ENCODE data around the gene CABP5.
"Not testable (repeated sequence)": the region's sequence is repeated elsewhere in the genome, so short reads cannot be mapped to it uniquely, and the experiment has no call there.

Gene CABP5

DNA sequence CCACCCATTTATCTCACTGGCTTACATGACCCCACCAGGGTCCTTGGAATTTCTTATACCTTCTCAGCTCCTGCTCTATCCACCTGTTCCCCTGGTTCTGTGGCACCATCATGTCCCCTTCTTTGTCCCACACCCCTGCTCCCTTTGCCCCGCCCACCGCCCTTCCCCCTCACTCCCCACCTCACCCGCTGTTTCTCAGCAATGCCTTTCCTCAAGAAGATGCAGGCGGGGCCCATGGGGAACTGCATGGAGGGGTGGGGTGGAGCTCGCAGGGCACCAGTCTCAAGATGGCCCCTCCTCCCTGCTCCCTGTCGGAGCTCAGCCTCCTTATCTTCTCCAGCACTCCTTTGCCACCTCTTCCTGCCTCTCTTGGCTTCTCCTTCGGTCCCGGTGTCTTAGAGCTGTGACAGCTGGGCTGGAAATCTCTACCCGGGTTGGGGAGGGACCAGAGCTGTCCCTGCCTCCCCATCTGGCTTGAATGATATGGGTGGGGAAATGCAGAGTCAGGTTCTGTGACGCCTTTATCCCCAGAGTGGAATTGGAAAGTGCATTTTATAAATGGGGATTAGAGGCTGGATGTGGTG, at the start of gene CABP5:
Gene CABP5 (minus strand): TSS at position 405 of the 584 bp plus-strand sequence. CDS start 157 bp downstream, at position 248.
- DNase-seq, result peak; percentile 31

DNA sequence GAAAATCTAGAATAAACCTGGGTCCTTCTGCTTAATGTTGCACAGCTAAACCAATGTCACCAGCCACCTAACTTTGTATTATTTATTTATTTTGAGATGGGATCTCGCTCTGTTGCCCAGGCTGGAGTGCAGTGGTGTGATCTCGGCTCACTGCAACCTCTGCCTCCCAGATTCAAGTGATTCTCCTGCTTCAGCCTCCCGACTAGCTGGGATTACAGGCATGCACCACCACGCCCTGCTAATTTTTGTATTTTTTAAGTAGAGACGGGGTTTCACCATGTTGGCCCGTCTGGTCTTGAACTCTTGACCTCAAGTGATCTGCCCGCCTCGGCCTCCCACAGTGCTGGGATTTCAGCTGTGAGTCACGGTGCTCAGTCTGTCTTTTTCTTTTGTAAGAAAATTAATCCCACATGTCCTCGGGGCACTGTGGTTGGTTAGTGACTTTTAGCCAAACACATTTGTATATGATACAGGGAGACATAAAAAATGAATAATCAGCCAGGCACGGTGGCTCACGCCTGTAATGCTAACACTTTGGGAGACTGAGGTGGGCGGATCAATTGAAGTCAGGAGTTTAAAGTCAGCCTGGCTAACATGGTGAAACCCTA, 47.3 kb upstream of the CABP5 start:
- not testable (repeated sequence) for DNase-seq

GRCh38 chr19:48090281-48090802, 46.5 kb upstream of the CABP5 start:
- DNase-seq, result no peak

- not testable (repeated sequence) for DNase-seq
These were observed 45.1 kb upstream of the CABP5 start for GRCh38 chr19:48088991-48089390.

DNA sequence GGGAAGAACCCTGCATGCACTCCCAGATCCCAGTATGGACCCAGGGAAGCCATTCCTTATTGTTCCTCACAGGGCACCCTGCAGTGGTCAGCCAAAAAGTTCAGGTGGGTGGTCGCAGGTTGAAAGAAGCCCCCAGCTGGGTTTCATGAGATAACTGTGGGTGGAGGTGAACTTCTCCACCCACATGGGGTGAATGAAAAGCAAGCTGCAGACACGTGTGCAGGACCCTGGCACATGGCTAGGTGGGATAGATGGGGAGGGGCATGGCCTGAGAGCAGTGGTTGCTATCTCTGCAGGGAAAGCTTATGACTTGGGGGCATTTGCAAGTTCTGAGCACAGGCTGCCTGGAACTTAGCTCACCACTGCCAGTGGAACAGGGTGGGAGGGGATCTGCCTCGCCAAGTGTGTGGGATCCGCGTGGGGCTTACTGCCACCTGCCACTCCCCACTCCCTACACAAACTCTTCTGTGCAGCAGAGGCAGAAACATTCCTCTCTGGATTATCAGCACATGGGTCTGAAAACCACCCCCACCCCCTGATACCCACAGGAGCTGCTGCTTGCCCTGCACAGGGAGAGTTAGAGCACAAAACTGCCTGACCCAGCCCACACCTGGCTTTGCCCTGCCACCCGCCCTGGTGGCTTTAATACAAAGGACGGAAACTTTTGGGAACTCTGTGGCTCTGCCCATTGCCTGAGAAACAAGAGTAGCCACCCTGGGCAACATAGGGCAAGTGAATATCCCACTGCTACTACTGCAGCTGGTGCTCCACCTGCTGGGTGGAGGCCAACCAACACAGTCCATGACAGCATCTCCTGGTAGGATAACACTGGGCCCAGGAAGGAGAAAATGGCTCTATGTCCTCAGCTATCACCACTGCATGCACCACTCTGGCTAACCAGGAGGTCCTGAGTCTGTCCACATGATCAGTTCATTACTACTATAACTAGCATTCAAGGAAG, 42.3 kb upstream of the CABP5 start:
- peak; percentile 24 for DNase-seq

DNA sequence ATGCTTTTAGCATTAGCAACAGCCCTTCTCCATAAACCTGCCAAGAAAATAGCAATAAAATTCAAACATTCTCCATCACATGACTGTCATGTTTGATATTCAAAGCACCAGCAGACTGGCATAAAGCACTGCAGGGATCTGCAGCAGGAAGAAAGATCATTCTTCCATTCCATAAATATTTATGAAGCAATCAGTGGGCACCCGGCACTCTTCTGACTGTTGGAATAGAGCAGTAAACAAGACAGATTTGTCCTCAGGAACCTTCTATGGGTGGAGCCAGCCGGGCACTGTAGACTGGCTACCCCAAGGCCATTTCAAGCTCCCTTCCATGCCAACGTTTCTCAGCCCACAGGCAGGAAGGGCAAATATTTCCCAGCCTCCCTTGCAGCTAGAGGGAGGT, 41.2 kb upstream of the CABP5 start:
- DNase-seq, result no peak

DNA sequence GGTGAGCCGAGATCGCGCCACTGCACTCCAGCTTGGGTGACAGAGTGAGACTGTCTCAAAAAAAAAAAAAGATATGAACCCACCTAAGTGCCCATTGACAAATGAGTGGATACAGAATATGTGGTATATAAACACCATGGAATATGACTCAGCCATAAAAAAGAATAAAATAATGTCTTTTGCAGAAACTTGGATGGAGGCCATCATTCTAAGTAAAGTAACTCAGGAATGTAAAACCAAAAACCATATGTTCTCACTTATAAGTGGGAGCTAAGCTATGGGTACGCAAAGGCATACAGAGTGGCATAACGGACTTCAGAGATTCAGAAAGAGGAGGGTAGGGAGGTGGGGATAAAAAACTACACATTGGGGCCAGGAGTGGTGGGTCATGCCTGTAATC, 37.2 kb upstream of the CABP5 start:
- no peak for DNase-seq

GRCh38 chr19:48070177-48070769, 26.4 kb upstream of the CABP5 start:
- not testable (repeated sequence) for DNase-seq

GRCh38 chr19:48069435-48069834, 25.6 kb upstream of the CABP5 start:
- no peak for DNase-seq

DNA sequence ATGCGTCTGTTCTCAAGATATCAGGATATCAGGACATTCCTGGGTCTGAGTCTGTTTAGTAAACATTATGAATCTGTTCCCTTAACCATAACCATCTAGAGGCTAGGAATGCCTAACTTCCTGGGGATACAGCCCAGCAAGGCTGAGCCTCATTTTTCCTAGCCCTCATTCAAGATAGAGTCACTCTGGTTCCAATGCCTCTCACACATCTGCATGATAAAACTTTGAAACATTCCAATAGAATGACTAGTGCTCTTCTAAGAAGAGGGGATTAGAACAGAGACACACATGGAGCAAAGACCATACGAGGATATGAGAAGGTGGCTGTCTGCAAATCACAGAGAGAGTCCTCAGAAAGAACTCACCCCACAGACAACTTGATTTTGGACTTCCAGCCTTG, 20.6 kb upstream of the CABP5 start:
- no peak for DNase-seq

GRCh38 chr19:48061401-48062344, 17.8 kb upstream of the CABP5 start:
- DNase-seq, result no peak

DNA sequence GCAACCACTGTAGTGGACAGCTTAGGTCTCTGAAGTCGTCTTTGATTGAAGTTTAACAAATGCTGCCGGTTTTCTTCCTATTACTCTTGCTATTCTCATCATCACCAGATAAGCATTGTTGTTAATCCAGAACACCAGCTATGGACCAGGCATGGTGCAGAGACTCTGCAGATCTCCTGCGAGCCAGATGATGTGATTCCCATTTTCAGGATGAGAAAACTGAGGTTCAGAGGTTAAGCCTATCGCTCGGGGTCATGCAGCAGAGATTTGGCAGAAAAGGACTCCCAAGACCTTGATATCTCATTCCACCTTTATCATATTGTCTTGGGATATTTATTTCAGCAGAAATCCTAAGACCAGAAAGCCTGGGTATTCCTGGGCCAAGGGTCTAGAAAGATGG, 16.5 kb upstream of the CABP5 start:
- no peak for DNase-seq

- DNase-seq, result no peak
These were observed 15.5 kb upstream of the CABP5 start for GRCh38 chr19:48059331-48059730.

DNA sequence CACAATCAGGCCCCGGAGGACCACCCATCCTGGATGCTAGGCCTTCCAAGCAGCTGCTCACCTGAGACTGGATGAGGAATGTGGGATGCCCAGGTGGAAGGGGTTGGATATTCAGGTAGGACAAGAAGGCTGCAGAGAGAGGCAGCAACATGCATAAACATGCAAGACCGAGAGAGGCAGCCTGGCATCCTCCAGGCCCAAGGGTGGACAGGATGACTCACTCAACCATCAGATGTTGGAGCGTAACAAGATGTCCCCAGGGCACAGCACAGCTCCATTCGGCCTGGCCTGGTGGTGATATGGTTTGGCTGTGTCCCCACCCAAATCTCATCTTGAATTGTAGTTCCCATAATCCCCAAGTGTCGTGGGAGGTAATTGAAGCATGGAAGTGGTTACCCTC, 10.0 kb upstream of the CABP5 start:
- no peak for DNase-seq

- DNase-seq, result no peak
These were observed 9.2 kb upstream of the CABP5 start for GRCh38 chr19:48053076-48053475.

DNA sequence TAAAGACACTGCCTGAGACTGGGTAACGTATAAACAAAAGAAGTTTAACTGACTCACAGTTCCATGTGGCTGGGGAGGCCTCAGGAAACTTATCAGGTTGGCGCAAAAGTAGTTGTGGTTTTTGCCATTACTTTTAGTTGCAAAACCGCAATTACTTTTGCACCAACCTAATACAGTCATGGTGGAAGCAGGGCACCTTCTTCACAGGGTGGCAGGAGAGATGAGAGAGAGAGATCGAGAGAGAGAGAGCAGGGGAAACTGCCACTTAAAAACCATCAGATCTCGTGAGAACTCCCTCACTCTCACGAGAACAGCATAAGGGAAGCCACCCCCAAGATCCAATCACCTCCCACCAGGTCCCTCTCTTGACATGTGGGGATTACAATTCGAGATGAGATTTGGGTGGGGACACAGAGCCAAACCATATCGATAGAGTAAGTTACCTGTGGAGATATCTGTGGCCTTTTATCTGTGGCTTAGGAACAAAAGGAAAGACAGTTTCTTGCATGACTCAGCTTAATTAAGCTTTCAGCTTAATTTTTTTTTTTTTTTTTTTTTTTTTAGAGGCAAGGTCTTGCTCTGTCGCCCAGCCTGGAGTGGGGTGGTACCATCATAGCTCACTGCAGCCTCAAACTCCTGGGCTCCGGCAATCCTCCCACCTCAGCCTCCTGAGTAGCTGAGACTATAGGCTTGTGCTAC, 7.6 kb upstream of the CABP5 start:
- peak; percentile 36 for DNase-seq

DNA sequence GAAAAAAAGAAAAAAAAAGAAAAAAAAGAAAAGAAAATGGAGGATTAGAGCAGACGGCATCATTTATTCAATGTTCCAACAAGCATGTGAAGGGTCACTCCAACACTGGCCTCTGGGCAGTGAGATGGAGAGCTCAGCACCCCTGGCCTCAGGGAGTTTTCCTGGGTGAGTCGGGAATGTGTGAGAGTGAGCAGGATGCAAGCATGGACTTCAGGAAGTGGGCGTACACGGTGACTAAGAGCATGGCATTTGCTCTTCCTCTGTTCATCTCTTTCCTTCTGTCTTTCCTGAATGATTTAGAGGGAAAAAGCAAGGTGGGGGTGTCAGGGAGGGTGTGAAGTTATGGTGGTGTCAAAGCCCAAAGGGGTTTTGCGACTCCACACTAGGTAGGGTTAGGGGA, 682 bp upstream of the CABP5 start:
- no peak for DNase-seq

DNA sequence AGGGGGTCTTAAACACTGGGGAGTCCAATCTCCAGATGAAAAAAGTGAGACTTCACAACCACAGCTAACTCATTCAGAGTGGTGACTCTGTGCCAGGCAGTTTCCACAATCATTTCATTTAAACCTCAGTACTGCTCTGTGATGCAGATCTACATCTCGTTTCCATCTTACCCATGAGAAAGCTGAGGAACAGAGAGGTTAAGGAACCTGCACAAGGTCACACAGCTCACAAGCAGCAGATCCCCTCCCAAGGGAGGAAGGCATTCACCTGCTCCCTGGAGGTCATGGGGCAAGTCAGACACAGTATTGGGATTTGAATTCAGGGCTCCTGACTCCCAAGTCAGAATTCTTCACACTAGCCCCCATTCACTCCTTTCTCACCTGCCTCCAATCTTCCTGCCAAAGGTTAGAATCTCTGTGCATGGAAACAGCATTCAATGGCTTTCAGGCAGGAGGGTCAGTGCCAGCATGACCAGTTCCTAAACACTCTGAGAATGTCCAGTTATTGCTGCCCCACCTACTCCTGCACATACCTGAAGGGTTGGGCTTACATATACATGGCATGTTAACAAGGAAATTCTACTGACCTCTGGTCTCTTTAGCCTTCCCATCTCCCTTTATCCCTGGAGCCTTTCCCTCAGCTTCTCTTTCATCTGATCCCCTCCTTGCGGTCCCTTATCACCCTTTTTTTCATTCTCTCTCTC, 1.9 kb downstream of the CABP5 start:
- DNase-seq, result no peak

- no peak for DNase-seq
These were observed 7.1 kb downstream of the CABP5 start for GRCh38 chr19:48036765-48037164.

- DNase-seq, result no peak
These were observed 10.3 kb downstream of the CABP5 start for GRCh38 chr19:48033604-48034003.

GRCh38 chr19:48030073-48030472, 13.8 kb downstream of the CABP5 start:
- DNase-seq, result no peak
